ENCODE results near the gene MPPED1.

Gene MPPED1

DNA sequence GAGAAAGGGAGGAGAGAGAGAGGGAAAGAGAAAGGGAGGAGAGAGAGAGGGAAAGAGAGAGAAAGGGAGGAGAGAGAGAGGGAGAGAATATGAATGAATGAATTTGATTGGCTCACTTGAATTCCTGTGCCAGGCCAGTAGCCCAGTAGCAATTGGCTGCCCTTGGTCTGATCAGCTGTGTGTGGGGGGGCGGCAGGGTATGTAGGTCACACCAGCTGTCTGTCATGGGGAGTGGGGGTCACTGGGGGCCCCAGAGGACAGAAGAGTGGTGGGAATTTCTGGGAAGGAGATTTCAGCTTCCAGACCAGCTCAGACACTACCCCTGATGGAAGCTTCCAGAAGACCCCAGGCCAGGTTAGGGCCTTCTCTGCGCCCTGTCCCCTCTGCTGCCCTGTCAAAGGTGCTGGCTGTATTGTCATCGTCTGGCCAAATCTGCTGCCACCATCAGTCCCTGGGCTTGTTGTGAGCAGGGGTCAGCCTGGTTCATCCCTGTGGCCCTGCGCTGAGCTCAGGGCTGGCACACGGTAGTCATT, 21.1 kb downstream of the MPPED1 start:
- DNase-seq = no peak

DNA sequence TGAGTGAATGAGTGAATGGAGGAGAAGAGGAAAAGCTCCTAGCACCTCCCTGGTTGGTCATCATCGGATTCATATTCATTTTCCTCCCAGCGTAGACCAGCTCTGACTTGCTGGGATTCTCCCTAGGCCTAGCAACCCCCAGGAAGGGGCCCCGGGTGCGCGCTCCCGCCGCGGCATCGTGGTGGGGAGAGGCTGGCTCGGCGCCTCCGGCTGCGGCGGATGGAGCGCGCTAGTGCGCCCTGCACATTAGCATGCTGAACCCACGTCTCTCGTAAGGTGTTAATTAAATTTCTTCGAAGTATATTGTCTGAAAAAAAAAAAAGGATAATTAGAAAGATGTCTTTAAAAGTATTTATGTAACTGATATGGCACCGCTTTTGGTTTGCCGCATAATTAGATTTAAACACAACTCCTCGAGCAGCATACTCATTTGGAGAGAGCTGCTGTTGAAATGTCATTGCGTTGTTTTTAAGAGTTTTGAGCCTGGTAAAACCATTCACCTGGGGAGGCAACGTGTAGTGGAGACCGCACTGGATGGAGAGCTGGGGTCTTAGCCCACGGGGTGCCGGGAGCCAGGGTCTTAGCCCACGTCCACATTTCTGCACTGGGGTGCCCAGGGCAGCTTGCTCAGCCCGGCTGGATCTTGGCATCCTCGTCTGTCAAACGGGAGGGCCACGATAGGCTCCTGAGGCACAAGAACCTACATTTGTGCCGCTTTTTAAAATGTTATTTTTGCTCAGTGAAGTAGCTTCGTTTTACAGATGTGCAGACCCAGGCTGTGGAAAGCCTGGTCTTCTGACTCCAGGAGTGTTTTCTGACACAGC, 21.8 kb downstream of the MPPED1 start:
- DNase-seq = no peak

DNA sequence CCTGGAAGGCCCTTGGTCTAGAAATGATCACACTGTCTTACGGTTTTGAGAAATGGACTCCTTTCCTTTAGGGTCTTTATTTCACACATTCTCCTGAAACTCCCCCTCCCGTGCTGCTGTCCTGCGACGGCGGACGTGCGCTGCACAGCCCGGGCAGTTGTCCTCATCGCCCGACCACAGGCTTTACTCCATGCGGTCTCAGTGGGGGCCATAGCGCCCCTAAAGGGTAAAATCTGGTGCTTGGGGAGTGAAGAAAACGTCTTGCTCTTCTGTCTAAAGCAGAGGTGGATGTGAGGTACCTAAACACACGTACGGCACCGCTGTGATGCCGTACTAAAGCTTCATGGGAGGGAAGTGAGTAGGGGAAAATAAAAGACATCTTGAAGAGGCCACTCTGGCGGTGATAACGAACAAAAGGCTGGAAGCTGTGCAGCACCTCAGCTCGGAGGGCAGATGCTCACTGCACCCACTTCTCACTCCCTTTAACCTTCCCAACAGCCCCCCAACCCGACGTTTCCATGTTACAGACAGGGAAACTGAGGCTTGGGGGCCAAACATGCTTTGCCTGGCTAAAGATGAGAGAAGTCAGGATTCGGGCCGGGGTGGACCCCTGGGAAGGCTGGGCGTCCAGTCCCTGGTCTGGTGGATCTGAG, 22.6 kb downstream of the MPPED1 start:
- DNase-seq = no peak

DNA sequence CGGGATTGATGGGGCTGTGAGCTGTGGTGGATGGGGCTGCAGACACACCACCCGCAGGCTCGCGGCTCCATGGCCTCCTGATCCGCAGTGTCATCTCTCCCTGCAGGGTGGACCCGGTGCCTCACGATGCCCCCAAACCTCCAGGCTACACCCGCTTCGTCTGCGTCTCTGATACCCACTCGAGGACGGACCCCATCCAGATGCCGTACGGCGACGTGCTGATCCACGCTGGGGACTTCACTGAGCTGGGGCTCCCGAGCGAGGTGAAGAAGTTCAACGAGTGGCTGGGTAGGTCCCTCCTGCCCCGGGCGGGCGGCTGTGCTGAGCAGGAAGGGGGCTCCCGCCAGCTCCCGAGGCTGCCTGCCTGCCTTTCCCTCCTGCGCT, 23.1 kb downstream of the MPPED1 start:
- no peak for DNase-seq

DNA sequence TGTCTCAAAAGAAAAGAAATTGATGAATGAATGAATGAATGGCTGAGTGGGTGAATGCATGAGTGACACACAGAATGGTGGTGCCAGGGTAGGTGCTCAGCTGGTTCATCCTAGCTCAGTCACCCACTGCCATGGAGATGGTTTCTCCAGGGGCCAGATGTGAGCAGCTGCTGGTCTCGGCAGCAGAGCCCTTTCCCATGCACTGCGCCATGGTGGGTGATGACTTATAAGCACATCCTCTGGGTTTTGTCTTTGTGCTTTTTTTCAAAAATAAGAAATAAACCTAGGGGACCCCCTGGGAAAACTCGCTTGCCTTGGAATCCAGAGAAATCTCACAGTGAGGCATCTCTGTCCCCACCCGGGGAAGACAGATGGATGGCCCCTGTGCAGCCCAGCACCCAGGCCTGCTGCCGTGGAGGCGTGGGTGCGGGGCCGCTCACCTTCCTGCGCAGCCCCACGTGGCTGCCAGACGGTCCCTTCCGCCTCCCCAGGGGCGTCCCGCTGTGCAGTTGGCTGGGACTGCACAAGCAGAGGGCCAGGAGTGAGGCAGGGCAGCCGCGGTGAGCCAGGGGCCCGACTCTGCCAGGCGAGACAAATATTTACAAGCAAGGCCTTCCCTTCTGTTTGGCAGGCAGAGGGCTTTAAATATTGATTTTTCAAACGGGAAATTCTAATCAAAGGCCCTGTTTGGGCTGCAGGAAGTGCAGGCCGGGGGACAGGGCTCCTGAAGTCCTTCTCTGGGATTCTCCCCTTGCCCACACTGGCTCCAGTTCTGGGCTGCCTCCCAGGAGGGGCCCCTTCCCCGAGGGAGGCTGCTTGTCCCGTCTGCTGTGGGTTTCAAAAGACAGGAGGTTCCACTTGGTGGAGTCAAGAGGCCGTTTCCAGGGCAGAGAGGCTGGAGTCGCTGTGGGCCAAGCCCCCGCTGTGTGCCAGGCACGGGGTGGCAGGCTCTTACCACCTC, 24.3 kb downstream of the MPPED1 start:
- DNase-seq = peak; percentile 82 to 93

DNA sequence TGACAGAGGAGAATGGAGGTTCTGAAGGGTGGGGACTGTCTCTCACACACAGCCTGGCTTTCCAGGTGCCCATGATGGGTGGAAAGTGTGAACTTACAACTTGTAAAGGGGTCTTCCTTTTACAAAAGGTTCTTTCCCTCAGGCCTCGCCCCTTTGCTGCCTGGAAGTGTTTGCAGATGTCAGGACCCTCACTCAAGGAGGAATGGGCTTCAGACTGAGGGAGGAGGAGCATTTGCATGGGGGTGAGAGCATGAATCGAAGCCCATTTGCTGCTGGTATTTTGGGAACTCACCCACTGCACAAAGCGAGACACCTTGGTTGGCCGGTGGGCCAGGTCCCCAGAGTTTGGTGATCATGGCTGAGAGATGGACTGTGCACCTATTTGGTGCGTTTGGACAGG, 25.1 kb downstream of the MPPED1 start:
- no peak for DNase-seq

DNA sequence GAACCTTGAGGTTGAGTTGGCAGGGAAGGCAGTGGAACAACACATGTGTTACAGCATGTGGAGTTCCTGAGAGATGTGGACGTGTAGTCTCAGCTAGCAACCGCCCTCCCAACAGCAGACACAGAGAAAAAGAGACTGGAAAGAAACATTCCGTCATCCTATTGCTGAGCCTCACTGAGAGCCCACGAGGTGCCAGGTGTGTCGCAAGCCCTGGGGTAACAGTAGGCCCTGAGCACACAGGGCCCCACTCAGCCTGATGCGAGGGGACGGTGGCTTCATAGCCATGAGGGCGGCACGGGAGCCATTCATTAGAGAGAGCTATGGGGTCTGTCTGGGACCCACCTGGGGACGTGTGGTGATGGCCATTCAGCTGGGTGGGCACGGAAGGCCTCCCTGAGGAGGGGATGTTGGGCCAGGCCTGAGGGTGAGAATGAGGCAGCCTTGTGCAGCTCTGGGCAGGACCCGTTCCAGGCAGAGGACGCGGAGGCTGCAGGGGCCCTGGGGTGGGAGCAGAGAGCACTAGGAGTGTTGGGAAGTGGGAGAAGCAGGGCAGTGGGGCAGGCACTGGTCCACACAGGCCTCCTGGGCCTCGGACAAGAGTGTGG, 26.2 kb downstream of the MPPED1 start:
- DNase-seq = no peak

DNA sequence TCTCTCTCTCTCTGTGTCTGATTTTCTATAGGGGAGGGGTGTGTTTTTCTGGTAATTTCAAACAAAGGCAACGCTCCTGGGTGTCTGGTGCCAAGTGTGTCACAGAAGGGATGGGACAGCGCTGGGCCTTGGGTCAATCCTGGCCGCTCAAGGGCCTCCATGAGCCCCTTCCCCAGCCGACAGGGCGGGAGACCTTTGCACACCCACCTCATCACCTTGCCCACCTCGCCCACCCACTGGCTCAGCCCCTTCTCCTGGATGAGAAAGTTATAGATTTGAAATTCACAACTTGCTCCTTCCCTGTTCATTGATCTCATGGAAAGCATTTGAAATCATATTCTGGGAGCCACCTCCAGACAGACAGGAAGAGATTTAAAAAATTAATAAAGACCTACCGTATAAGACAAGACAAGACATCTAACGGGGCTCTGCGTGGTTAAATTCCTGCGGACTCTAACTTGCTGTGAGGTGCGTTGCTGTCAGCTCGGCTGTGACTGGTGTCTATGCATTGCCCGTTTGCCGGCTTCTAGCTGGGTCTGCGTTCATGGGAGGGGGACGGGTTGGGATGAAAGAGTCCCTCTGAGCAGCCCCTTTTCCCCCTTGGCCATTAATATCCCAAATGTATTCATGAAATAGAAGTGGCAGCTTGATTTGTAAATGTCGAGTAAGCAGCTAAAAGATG, 27.0 kb downstream of the MPPED1 start:
- no peak for DNase-seq

DNA sequence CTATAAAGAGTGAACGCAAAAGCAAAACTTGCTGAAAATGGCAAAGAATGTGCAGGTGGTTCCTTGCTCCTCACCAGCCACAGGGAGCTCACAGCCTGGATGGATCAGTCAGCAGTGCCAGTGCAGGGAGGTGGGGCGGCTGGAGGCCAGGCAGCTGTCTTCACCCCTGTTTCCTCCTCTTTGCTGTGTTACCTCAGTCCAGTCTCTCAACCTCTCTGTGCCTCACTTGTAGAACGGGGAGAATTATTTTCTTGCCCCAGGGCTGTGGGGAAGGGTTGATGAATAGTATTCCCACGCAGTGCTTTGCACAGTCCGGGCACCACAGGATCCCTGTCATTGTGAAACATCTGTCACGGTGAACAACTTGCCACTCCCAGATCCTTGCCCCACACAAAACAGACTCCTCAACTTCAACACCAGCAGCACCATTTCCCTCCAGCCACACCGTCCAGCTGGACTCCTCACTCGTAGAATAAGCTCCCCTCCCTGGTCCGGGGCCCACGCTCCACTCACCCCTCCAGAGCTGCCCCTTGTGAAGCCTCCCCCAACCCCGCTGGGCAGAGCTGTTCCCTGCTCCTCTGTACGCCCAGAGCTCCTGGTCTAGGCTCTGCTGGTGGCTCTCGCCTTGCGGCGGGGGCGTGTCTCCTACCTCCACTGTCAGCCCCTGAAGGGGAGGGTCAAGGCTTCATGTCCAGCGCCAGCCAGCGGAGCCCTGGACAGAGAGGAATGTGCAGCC, 27.7 kb downstream of the MPPED1 start:
- DNase-seq = peak in 1 of 2 experiments; percentile 21

DNA sequence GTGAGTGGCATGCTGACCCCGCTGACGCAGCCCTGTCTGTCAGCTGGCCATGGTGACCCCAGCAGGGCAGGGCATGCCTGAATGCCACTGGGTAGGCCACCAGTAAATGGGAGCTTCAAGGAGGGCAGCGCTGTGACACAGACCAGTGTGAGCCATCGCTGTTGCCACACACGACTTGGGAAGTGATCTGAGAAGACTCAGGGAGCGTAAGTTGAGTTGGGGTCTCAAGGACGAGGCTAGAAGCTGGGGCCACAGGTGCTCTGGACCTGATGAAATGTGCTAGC, 28.2 kb downstream of the MPPED1 start:
- no peak for DNase-seq

DNA sequence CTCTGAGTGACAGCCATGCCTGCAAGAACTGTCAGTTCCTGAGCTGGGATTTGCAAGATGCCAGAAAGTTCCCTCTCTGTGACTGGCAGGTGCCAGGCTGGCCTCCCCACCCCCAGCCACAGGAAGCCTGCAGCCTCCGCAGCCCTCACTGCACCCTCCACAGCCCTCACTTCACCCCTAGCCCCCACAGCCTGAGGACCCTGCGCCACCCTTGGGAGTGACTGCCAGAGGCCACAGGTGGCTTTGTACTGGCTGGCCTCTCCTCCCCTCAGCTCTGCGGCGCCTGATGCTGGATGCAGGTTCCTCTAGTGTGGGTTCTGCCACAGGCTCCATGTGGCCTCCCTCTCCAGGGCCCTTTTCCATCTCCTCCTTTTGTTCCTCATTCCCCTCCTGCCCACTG, 28.7 kb downstream of the MPPED1 start:
- DNase-seq = no peak

DNA sequence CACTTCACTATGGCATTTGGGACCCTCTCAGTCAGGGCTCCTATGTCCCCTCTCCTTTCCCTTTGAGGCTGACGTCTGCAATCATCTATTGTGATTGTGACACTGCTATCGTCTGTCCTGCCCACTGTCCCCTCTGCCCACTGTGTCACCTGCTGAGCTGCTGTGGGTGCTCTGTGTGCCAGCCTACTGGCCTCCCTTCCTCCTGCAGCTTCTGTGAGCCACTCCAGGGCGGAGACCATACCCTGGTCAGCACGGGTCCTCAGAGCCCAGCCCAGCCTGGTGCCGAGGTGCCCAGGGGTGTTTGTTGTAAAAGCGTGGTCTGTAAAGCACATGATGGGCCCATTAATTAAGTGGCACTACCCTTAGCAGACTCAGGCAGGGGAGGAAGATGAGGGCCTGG, 29.4 kb downstream of the MPPED1 start:
- DNase-seq = no peak

DNA sequence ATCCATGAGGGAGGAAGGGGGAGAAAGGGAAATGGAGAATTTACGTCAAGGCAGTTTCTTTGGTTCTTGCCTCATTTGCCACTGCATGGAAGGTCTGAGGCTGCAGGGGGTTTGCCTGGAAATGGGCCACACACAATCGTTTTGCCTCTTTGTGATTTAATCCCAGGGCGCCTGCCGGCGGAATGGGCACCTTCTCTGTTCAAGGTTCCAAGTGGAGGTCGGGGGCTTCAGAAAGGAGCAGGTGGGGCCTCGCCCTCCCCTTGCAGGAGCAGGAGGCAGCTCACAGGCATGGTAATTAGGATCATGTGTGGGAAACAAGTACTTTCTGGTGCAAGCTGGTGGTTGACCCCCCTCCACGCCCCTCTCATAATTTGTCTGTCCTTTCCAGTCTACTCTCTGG, 29.9 kb downstream of the MPPED1 start:
- peak in 1 of 2 experiments; percentile 29 for DNase-seq

DNA sequence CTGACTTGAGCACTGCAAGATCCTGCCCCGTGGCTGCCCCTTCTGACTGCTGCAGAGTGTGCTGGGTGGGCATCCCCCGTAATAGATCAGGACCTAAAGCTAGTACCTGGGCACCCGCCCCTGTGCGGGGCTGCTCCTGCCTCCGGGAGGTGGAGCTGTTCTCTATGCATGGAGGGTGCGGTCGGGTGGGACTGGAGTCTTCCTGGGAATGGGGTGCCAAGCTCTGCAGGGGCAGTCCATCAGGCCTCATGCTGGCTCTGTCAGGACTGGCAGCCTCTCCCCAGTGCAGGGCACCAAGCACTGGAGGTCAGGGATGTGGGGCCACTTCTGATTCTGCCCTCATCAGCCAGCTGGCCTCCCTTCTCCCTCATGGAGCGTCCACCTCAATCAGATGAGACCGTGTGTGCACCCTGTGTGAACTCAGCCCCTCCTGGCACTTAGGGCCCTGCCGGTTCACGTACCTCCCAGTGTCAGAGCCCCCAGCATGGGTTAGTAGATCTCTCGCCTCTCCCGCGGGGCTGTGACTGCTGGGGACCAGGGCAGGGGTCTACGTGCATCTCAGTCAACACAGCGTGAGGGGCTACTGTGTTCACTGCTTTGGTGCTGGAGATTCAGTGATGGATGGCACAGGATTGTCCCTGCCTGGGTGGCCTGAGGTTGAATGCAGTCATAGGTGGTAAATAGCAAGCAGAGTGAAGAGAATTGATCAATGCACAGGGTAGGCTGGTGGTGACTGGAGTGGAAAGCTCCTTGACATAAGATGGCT, 30.8 kb downstream of the MPPED1 start:
- DNase-seq = no peak

DNA sequence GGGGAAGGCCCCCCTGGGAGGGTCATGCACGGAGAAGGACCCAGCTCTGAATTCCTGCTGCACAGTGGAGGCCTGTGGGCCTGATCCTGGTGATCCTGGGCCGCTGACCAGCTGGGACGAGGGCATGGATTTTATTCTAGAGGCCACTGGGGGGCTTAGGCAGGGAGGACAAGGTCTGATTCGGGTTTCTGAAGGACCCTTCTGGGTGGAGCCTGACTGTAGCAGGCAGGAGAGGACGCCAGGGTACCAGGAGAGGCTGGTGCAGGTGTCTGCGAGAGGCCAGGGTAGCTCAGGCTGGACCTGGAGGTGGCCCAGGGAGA, 31.3 kb downstream of the MPPED1 start:
- no peak for DNase-seq

DNA sequence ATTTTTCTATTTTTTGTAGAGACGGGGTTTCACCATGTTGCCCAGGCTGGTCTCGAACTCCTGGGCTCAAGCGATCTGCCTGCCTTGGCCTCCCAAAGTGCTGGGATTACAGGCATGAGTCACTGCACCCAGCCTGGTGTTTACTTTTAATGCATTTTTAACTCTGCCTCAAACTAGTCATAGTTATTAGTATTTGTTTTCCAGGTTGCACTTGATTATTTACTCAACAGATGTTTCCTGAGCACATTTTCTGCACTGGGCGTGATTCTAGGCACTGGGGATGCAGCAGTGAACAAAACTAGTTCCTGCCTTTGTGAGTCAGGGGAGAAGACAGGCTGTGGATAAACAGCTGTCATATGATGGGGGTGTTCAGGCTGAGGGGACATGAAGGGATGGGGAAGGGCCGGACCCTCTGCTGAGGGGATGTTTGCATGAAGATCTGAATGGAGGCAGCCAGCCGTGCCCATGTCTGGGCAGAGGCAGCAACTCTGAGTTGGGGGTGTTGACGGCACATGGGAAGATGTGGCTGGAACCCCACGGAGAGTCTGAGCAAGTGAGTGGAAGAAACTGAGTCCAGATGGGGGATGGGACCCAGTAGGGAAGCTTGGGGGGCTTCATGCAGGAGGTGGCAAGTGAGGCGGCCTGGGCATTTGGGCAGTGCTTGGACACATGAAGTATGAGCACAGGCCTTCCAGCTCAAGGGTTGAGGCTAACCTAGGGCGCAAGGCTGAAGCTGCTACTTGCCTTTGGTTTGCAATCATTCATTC, 34.4 kb downstream of the MPPED1 start:
- no peak for DNase-seq

DNA sequence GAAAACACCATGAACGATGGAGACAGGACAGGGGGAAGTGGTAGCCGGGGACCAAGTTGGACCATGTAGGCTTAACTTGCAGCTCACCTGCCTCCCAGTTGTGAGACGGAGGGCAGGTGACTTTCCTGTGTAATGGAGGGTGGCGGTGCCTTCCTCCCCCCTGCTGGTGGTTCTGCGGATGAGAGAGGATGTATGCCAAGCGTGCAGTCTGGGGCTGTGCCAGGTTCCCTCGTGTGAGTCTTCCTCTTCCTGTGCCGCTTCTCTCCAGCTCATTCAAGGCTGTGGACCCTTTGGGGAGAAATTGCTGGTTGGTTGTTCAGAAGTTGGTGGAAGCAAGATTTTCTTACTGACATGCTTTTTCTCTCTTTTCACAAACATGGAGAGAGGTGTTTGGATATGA, 35.1 kb downstream of the MPPED1 start:
- DNase-seq = peak in 1 of 2 experiments; percentile 54

DNA sequence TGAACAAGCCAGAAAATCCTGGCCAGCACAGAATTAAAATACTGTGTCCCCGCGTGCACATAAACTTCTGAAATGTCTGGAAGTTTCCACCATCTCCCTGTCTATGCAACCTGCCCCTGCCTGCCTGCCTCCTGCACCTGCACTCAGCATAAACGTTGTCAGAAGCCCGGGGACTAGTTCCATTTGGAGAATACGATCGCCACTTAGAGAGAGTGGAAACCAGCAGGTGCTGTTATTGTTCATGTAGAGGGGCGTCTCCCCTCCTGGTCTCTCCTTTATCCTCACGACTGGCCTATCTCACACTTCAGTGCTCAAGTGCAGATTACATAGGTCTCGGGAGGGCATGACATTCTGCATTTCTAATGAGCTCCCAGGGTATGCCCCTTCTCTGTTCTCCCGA, 35.6 kb downstream of the MPPED1 start:
- peak; percentile 83 to 95 for DNase-seq

DNA sequence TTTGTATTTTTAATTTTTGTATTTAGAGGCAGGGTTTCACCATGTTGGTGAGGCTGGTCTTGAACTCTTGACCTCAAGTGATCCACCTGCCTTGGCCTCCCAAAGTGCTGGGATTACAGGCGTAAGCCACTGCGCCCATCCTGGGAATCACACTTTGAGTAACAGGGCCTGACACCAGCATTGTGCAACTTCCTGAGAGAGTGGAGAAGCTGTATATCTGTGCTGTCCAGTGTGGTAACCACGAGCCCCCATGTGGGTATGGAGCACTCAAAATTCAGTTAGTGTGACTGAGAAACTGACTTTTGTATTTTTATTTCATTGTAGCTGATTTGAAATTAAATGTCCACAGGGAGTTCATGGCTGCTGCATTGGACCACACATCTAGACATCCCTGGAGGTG, 36.2 kb downstream of the MPPED1 start:
- DNase-seq = no peak

DNA sequence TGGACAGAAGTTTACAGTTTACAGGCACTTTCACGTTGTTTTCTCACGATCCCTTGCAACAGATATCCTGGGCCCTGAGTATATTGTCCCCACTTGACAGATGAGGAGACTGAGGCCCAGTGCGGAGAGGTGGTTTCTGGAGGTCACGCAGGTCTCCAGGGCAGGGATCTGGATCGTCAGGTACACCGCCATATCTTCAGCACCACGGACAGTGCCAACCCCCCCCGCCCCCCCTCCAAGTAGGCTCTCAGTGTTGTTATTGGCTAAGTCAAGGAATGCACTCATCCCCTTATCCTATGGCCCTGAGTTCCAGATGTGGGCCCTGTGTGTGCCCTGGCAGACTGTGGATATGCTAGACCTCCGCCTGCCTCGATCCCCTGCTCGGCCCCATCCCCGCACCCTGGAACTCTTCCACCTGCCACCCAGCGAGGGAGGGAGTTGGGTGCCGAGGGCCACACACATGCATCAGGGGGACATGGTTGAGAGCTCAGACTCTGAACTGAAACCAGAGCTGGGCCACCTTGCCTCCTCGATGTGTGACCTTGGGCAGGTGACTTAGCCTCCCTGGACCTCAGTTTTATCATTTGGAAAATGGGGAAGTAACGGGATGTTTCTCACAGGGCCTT, 37.5 kb downstream of the MPPED1 start:
- no peak for DNase-seq
